Measurements from ENCODE around the gene AMOTL2. TPM values are rescaled to one million over a fixed set of nuclear protein-coding genes. Genes with fewer than 3 reads are reported as not detected.

The AMOTL2 gene
- total RNA-seq, 1 experiment from 2014 or later: 146 TPM

DNA sequence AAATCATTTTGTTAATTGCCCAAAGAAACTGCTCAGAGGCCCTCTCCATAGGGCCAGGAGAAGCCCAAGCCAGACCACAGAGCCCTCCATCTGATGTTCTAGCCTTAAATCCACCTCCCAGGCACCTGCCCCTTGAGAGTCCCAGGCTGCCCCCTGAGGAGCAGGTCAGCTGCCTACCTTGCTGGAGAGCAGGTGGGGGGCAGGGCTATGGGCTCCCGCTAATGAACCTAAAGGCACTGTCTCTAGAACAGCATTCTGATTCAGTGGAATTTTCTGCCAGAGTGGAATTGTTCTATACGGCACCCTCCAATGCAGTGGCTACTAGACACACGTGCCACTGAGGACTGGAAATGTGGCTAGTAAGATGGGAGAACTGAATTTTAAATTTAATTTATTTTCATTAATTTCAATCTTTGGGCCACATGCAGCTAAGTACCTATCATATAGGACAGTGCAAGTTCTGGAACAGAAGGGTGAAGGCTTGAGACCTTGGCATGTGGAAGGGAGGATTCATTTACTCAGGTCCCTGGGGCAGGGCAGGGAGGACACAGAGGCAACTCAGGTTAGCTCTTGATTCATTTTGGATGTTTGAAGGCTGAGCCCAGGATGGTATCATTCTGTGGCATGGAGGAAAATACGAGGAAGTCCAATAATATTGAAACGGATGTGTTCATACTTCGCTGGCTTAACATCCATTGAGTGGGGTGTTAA lies 11.4 kb downstream of the AMOTL2 start:
- no peak for DNase-seq (ENCODE audit: low read depth, low spot score)
- Histone ChIP-seq H3K4me1 (ENCODE audit: control insufficient read depth, insufficient read depth, low read length) (peaks cover 99% of the 10 kb centered on the region), H3K27ac (ENCODE audit: low read length) (peak overlapping the region; percentile 91), H3K4me3 (ENCODE audit: low read depth in 2 of 2, low read length in 2 of 2) (no peak overlapping the region), H3K36me3 (ENCODE audit: control insufficient read depth, insufficient read depth, low read length) (peaks cover 46% of the 10 kb centered on the region), H3K9me3 (ENCODE audit: control insufficient read depth, insufficient read depth, low read depth, low read length) (no peaks in the 10 kb centered on the region), H3K27me3 (ENCODE audit: control insufficient read depth, insufficient read depth, low read length) (no peaks in the 10 kb centered on the region)
- ChIA-PET CTCF (no interaction called here), POLR2A (interaction anchor here (0.6 kb wide), 1 partner anchor 61 kb away, joined by 3 read pairs; no protein-coding TSS in a partner anchor)
- in situ Hi-C loops (cut with HindIII; ENCODE audit: low pct_unique_long_range_greater_than_20kb, low sequenced_read_pairs): no loop called here
- intact Hi-C loops (cut with micrococcal nuclease; ENCODE audit: unreplicated experiment): no loop called here
- BruUV-seq (replicated peaks): TSS peak; percentile 22
- ATAC-seq: no peak
- TF ChIP-seq SIN3A (IDR thresholded peaks at IDR 0.05; ENCODE audit: borderline replicate concordance, insufficient read depth, low read depth, low read length) (no peak), TCF7L2 (IDR thresholded peaks at IDR 0.05; ENCODE audit: low read depth, low read length) (no peak), POLR2AphosphoS5 (IDR thresholded peaks at IDR 0.05; ENCODE audit: low read depth, low read length) (no peak), CTCF (IDR thresholded peaks at IDR 0.05) (no peak), REST (IDR thresholded peaks at IDR 0.05; ENCODE audit: insufficient read depth in 1 of 2, low read depth in 2 of 2, low read length in 1 of 2) (no peak)

DNA sequence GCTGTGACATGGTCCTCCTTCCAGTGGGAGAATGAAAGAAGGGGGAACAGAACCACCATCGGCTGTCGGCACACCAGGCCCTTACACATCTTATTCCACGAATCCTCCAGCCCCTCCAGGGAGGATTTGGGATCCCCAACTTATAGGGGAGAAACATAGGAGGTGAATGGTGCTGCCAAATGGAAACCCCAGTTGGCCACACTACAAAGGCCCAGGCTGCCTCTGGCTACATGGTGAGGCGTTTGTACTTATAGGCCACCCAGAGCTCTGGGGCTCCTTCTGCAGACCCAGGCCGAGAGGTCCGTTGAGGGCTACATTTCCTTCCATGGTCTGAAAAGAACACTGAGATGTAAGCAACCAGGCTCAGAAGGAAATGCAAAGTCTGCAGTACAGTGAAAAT lies 12.0 kb downstream of the AMOTL2 start:
- ChIA-PET CTCF (no interaction called here), POLR2A (no interaction called here)
- no peak overlapping the region for H3K4me3 ChIP-seq (ENCODE audit: low read depth in 2 of 2, low read length in 2 of 2)
- peak overlapping the region; percentile 91 for H3K27ac ChIP-seq (ENCODE audit: low read length)
- peaks cover 99% of the 10 kb centered on the region for H3K4me1 ChIP-seq (ENCODE audit: control insufficient read depth, insufficient read depth, low read length)
- no peaks in the 10 kb centered on the region for H3K9me3 ChIP-seq (ENCODE audit: control insufficient read depth, insufficient read depth, low read depth, low read length)
- H3K27me3 ChIP-seq (ENCODE audit: control insufficient read depth, insufficient read depth, low read length): no peaks in the 10 kb centered on the region
- TF ChIP-seq REST (IDR thresholded peaks at IDR 0.05; ENCODE audit: insufficient read depth in 1 of 2, low read depth in 2 of 2, low read length in 1 of 2) (no peak), CTCF (IDR thresholded peaks at IDR 0.05) (no peak), POLR2AphosphoS5 (IDR thresholded peaks at IDR 0.05; ENCODE audit: low read depth, low read length) (no peak), TCF7L2 (IDR thresholded peaks at IDR 0.05; ENCODE audit: low read depth, low read length) (no peak), SIN3A (IDR thresholded peaks at IDR 0.05; ENCODE audit: borderline replicate concordance, insufficient read depth, low read depth, low read length) (no peak)
- in situ Hi-C loops (cut with HindIII; ENCODE audit: low pct_unique_long_range_greater_than_20kb, low sequenced_read_pairs): no loop called here
- no peak for DNase-seq (ENCODE audit: low read depth, low spot score)
- no TSS peak for BruUV-seq (replicated peaks)
- peaks cover 45% of the 10 kb centered on the region for H3K36me3 ChIP-seq (ENCODE audit: control insufficient read depth, insufficient read depth, low read length)
- ATAC-seq: no peak
- intact Hi-C loops (cut with micrococcal nuclease; ENCODE audit: unreplicated experiment): no loop called here

Data from Panc1 (cell line).